GM12891 (cell line): ENCODE measurements around the gene LY6G6F.

Experiments used
- PAX5 ChIP-seq: IDR thresholded peaks from 2 replicates; pipeline ENCODE4 v1.6.1; 2011; ENCODE audit warnings: low read length, moderate library complexity, mild to moderate bottlenecking; ENCODE audit not compliant: insufficient read depth, severe bottlenecking
- POLR2A ChIP-seq: IDR thresholded peaks from 2 replicates; pipeline ENCODE4 v1.6.1; 2011; ENCODE audit warnings: low read depth, low read length, control low read depth
- TAF1 ChIP-seq: IDR thresholded peaks from 2 replicates; pipeline ENCODE4 v1.6.1; 2011; ENCODE audit warnings: low read depth, low read length, control low read depth

- no peak for TF ChIP-seq POLR2A
- TF ChIP-seq TAF1: no peak
- TF ChIP-seq PAX5: no peak
Measured at GRCh38 chr6:31723245-31723979, 16.7 kb downstream of the LY6G6F start, which contains the start of gene MPIG6B.
